ENCODE results near the gene HORMAD1.
"Not testable (repeated sequence)": the region's sequence is repeated elsewhere in the genome, so short reads cannot be mapped to it uniquely, and the experiment has no call there.

HORMAD1 gene

DNA sequence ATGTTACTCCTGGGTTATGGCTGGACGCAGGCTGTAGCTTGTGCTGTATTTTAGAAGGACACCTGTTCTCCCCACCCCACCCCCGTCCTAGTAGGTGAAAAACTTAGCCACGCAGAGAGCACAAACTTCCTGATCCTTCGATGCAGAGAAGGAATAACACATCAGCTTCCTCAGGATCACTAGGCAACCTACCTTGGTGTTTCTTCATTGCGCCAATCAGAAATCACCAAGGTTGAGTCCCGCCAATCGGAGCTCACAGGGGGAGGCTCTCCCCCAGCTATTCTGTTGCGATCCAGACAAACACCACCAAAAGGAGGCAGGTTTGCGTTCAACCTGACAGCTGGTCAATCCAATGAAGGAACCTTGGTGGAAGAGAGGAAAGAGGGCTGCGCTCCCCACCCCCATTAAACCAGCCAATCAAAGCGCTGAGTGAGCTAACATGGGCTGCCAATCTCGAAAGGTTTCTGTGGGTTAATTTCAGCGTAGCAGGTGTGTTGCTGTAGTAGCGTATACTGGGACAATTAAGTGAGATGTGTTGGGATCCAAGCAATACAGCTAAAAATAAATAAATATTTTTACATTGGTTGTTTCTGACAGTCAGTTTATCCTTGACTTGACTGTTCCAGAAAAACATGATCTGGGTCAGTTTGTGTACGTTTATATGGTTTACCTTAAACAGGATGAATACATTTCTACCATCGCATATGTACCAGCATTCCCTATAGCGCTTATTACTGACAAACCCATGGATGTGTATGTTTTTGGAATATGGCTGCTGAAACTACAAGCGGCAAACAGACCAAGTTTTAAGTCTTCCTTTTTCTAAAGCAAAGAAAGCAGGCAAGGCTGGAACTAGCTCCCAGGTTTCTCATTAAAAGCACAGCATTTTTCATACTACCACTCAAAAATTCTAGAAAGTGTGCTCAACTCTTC, 23.4 kb downstream of the HORMAD1 start, which contains the start of gene GOLPH3L:
TSS of gene GOLPH3L (minus strand) at position 160 of the 933 bp plus-strand sequence. CDS start 2,316 bp downstream, outside the sequence.
- DNase-seq = peak; percentile 100

DNA sequence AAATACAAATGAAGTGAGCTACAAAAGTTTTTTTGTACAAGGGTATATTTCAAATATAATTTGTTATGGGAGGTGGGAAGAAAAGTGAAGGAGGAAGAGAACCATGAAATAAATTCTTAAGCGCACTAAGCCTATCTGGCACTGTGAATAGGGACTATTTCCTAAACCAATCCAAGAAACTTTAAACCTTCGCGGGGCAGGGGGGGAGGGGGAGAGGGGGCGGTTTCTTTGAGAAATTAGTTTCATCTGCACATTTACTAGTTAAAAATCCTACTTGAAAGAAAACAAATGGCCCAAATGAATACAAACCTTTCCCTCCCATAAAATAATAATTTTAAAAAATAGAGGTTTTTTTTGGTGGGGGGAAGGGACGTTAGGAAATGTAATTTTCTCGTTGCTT, 24.1 kb downstream of the HORMAD1 start:
- no peak for DNase-seq

DNA sequence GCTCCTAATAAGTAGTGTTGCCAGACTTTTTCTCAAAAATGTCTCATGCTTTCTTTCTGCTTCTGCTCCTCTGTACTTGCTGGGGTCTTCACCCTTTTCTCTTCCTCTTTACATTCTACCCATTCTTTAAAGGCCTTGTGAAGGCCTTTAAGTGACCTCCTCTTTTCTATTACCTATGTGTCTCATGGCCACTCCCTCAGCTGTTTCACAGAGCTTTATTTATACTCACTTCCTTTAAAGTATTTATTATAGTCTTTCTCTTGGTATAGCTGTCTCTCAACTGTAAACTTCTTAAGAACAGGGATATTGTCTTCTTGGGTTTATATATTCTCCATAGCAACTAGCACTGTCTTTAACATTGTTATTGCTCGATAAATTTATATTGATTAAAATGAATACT, 24.5 kb downstream of the HORMAD1 start:
- no peak for DNase-seq

DNA sequence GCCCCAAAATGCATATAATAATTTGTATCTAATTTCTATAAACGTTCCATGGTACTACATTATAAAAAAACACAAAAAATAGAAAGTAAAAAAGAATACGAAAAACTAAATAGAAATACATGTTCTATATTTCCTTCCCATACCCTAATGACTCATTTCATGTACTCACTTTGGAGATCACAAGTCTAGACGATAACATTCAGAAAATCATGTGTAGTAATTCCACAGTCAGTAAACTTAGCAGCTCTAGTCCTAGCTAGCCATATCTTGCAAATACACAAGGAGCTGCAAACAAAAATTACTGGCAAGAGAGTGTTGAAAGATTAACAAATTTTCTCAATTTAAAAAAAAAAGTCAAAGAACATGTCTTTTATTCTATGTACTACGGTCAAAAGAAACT, 25.1 kb downstream of the HORMAD1 start:
- no peak for DNase-seq

DNA sequence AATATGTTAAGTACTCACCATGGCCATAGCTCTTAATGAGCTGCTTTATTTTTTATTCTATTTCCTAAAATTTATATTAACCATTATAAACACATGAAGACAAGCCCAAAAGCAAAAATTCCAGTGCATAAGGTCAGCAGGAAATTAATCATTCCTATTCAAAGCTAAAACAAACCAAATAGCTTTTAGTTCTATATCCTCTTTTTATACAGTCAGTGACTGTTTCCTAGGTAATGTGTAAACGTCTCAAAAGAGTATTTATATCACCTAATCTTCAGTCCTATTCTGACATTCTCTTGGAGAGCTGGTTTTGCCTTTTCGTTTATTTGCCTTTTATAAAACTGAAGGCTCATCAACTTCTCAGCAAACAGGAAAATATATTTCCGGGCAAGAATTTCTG, 28.0 kb downstream of the HORMAD1 start:
- no peak for DNase-seq

DNA sequence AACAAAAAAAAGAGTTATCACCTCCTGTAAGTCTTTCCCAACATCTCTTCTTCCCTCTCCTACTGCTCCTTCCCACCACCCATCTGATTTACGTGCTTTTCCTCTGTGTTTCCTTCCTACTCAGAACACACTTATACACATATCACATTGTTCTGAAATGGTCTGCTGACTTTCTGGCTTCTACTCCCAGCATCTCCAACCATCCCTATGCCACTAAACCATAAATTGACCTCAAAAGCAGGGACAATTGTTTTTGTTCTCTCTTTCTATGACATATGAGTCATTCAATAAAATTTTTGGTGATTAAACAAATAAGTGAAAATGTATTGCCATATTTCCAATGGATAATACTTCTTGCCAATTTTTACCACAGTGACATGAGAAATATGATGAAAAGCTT, 31.9 kb downstream of the HORMAD1 start:
- no peak for DNase-seq

DNA sequence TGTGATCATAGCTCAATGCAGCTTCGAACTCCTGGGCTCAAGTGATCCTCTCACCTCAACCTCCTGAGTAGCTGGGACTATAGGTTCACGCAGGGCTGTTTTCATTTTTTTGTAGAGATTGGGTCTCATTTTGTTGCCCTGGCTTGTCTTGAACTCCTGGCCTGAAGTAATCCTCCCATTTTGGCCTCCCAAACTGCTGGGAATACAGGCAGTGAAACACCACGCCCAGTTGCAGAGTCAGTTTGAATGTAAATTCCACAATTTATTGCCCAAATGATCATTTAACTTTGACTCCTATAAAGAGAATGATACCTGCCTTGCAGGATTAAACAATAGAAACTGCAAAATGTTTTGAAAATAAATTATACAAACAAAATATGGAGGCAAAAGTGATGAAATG, 34.4 kb downstream of the HORMAD1 start:
- DNase-seq = no peak

DNA sequence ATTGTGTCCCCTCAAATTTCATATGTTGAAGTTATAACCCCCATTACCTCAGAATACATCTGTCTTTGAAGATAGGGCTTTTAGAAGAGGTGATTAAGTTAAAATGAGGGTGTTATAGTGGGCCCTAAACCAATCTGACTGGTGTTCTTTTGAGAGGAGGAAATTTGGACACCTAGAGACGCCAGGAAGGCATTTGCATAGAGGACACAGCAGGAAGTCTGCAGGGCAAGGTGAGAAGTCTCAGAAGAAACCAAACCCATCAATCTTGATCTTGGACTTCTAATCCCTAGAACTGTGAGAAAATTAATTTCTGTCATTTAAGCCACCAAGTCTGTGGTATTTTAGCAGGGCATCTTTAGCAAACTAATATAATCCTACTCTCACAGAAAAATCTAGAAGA, 36.8 kb downstream of the HORMAD1 start:
- DNase-seq = no peak

DNA sequence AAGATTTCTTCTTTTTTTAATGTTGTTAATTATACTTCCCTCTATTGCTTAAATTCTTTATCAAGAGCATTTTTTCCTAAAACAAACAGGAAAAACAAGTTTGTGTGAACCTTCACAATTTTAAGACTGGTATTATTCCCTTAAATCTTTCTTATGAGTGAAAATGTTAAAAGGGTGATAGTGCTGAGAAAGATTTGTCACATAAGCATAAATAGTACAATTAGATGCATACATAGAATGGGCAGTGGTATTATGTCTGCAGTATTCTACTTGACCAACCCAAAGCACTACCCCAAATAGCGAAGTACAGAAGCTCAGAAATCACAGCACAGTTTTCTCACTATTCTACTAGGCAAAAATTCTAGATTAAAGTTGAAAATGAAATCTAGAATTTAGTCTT, 41.7 kb downstream of the HORMAD1 start:
- no peak for DNase-seq

DNA sequence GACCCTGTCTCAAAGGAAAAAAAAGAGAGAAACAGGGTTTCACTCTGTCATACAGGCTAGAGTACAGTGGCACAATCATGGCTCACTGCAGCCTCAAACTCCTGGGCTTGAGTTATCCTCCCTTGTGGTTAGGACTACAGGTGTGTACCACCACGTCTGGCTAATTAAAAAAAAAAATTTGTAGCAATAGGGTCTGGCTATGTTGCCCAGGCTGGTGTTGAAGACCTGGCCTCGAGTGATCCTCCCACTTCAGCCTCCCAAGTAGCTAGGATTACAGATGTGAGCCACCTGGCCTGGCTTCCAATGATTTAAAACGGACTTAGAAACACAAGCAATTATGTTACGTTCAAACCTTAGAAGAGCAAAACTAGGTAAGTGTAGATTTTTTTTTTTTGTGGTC, 45.8 kb downstream of the HORMAD1 start:
- DNase-seq = no peak

DNA sequence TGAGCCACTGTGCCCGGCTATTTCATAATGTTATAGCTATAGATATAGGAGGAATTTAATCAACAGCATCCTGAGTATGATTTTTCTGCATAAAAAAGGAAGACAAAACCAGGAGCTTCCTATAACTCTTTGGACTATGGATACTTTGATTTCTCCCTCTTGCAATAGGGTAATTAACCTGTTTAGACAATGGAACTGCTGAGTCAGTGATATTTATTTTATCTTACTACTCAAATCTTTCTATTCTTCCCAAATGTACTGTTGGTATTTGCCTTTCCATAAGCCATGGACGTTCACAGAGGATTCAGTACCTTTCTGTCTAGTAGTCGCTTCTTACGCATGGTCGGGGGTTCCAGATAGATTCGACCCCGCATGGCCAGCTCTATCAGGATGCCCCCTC, 57.4 kb downstream of the HORMAD1 start:
- DNase-seq = no peak

DNA sequence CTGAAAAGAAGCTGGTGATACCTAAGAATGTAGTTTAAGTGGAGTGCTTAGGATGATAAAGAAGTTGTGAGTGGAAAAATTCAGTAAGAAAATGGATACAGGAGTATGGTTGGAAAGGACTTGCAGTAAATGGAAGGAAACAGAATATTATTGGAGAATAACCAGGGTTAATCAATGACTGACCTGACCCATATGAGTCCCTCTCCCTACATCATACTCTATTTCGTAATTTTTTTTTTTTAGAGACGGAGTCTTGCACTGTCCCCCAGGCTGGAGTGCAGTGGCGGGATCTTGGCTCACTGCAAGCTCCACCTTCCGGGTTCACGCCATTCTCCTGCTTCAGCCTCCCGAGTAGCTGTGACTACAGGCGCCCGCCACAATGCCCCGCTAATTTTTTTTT, 57.9 kb downstream of the HORMAD1 start:
- no peak for DNase-seq

DNA sequence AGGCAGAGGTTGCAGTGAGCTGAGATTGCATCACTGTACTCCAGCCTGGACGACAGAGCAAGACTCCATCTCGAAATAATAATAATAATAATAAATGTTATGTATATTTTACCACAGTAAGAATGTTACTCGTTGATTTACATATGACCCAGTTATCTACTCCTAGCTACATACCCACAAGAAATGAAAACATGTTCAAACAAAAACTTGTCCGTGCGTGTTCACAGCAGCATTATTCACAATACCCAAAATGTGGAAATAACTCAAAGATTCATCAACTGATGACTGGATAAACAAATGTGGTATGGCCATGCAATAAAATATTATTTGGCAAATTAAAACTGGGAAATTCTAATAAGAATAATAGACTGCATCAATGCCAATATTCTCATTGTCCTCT, 59.5 kb downstream of the HORMAD1 start:
- no peak for DNase-seq

DNA sequence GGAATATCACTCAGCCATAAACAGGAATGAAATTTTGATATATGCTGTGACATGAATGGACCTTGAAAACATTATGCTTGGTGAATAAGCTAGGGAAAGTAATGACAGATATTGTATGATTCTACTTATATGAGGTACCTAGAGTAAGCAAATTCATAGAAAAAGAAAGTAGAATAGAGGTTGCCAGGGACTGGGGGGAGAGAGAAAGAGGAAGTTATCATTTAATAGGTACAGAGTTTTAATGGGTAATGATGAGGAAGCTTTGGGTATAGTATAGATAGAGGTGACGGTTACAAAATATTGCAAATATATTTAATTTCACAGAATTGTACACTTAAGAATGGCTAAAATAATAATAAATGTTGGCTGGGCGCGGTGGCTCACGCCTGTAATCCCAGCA, 60.1 kb downstream of the HORMAD1 start:
- DNase-seq = no peak

DNA sequence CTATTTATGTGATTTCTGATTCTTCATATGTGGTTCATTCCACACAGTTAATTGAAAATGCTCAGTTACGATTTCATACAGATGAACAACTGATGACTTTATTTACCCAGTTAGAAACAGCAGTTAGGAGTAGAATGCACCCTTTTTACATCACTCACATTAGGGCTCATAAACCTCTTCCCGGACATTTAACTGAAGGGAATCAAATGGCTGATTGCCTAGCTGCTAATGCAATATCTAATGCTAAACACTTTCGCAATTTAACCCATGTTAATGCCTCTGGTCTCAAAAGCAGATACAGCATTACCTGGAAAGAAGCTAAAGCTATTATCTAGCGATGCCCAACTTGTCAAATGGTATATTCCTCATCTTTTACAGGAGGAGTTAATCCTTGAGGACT, 63.6 kb downstream of the HORMAD1 start:
- DNase-seq = not testable (repeated sequence)

DNA sequence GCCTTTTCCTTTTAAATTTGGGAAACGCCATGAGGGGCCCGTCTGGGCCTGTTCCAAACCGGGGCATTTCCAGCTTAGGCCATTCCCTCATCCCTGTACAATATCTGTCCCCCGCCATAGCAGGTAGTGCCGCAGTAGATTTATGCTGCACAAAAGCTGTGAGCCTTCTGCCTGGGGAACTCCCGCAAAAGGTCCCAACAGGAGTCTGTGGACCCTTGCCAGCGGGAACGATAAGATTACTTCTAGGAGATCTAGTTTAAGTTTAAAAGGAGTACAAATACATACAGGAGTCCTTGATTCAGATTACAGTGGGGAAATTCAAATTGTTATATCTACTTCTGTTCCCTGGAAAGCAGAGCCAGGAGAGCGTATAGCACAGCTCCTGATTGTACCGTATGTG, 66.1 kb downstream of the HORMAD1 start:
- DNase-seq = not testable (repeated sequence)

DNA sequence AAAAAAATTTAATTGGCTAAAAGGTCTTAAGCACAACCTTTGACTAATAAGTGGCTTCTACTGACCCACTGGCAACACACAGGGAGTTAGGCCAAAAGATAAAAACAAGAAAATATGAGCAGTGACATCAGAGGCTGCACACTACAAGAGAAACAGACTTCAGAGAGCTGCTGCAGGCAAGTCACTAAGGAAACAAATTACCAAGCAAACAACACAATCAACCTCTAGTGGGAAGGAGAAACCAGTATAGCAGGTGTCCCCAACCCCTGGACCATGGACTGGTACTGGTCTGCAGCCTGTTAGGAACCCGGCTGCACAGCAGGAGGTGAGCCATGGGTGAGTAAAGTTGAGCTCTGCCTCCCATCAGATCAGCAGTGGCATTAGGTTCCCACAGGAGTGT, 70.5 kb downstream of the HORMAD1 start:
- no peak for DNase-seq

DNA sequence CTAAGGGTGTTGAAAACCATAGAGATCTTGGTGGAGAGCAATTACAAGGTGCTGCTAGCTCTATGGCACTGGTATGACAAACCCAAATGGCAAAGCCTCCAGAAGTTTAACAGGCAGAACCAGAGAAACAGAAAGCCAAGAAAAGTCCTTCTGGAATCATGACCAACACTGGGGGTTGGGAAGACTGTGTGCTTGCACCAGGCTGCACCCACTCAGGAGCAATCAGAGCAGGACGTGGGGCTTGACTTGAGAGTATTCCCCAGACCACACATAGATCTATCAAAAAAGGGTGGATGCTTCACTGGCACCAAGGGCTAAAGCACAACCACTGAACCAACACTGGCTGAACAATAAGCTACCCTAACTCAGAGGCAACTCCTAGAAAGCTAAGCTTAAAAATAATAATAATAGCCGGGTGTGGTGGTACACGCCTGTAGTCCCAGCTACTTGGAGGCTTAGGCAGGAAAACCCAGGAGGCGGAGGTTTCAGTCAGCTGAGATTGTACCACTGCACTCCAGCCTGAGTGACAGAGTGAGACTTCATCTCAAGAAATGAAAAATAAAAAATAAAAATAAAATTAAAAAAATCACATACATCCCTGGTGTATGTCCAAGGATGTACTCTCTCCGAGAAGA, 71.1 kb downstream of the HORMAD1 start:
- DNase-seq = no peak
